GM23338 (cell line): Measurements from ENCODE around the gene FYB2. TPM values are rescaled to one million over a fixed set of nuclear protein-coding genes. Genes with fewer than 3 reads are reported as not detected.

Experiments used
- ATAC-seq: fragments of 200-7000 bp; cut with Tn5 transposase; 3 replicates; pipeline ENCODE4 v1.9.1; 2020
- DNase-seq: peaks from one replicate; pipeline ENCODE4 v3.0.0-alpha.2; 2015; ENCODE audit warnings: low spot score
- H2AFZ ChIP-seq: fragments of 200-600 bp; sonication (generic); 2 replicates; pipeline ENCODE4 v1.8.0; 2016; ENCODE audit warnings: antibody characterized with exemption, mild to moderate bottlenecking, moderate library complexity
- H3F3A ChIP-seq: fragments of 200-600 bp; sonication (generic); replicated peaks from 2 replicates; pipeline ENCODE4 v1.8.0; 2017; ENCODE audit warnings: antibody characterized with exemption, mixed run types, low read depth
- H3K27ac ChIP-seq: fragments of 200-600 bp; sonication (generic); 2 replicates; pipeline ENCODE4 v1.6.1; 2016; ENCODE audit warnings: low read depth
- H3K27me3 ChIP-seq: fragments of 200-600 bp; sonication (generic); 2 replicates; pipeline ENCODE4 v1.8.0; 2016; ENCODE audit warnings: mild to moderate bottlenecking, mixed run types, moderate library complexity; ENCODE audit not compliant: insufficient read depth
- H3K36me3 ChIP-seq: fragments of 200-600 bp; sonication (generic); 2 replicates; pipeline ENCODE4 v1.8.0; 2016; ENCODE audit warnings: mild to moderate bottlenecking; ENCODE audit not compliant: insufficient read depth
- H3K4me1 ChIP-seq: fragments of 200-600 bp; sonication (generic); 2 replicates; pipeline ENCODE4 v1.8.0; 2016; ENCODE audit warnings: mild to moderate bottlenecking, moderate library complexity; ENCODE audit not compliant: insufficient read depth
- H3K4me2 ChIP-seq: fragments of 200-600 bp; sonication (generic); 2 replicates; pipeline ENCODE4 v1.7.1; 2017; ENCODE audit warnings: mixed run types
- H3K4me3 ChIP-seq: fragments of 200-600 bp; sonication (generic); 2 replicates; pipeline ENCODE4 v1.6.1; 2016; ENCODE audit warnings: mixed run types
- H3K79me2 ChIP-seq: fragments of 200-600 bp; sonication (generic); replicated peaks from 2 replicates; pipeline ENCODE4 v1.8.0; 2017; ENCODE audit warnings: mild to moderate bottlenecking; ENCODE audit not compliant: insufficient read depth
- H3K9me2 ChIP-seq: fragments of 200-600 bp; sonication (generic); 2 replicates; pipeline ENCODE4 v1.8.0; 2017; ENCODE audit not compliant: insufficient read depth
- H4K20me1 ChIP-seq: fragments of 200-600 bp; sonication (generic); replicated peaks from 2 replicates; pipeline ENCODE4 v1.8.0; 2017; ENCODE audit warnings: mild to moderate bottlenecking; ENCODE audit not compliant: insufficient read depth
- H3K27ac Mint-ChIP-seq: 2 replicates; pipeline ENCODE4 v1.8.0; 2020; ENCODE audit warnings: inconsistent platforms, mild to moderate bottlenecking, moderate library complexity, mixed read lengths
- H3K27me3 Mint-ChIP-seq: 3 replicates; pipeline ENCODE4 v1.8.0; 2022; ENCODE audit warnings: low read depth, mild to moderate bottlenecking, moderate library complexity, mixed read lengths, inconsistent platforms; ENCODE audit not compliant: insufficient read depth, poor library complexity
- H3K36me3 Mint-ChIP-seq: 3 replicates; pipeline ENCODE4 v1.8.0; 2021; ENCODE audit warnings: low read depth, mild to moderate bottlenecking, inconsistent platforms, moderate library complexity, mixed read lengths
- H3K4me1 Mint-ChIP-seq: 3 replicates; pipeline ENCODE4 v1.8.0; 2020; ENCODE audit warnings: mild to moderate bottlenecking, inconsistent platforms, mixed read lengths
- H3K4me3 Mint-ChIP-seq: 3 replicates; pipeline ENCODE4 v1.8.0; 2021; ENCODE audit warnings: moderate library complexity, mild to moderate bottlenecking, inconsistent platforms, mixed read lengths
- H3K9me3 Mint-ChIP-seq: 3 replicates; pipeline ENCODE4 v1.8.0; 2020; ENCODE audit warnings: moderate library complexity, mild to moderate bottlenecking, inconsistent platforms, mixed read lengths
- JUNB ChIP-seq: IDR thresholded peaks from one replicate; pipeline ENCODE4 v1.6.1; 2016; ENCODE audit warnings: antibody characterized with exemption; ENCODE audit not compliant: unreplicated experiment
- NANOG ChIP-seq: IDR thresholded peaks from 2 replicates; pipeline ENCODE4 v1.6.1; 2016; ENCODE audit warnings: antibody characterized with exemption, borderline replicate concordance
- POLR2AphosphoS5 ChIP-seq: IDR thresholded peaks from 2 replicates; pipeline ENCODE4 v1.6.1; 2016; ENCODE audit warnings: antibody characterized with exemption, low read depth
- ZNF331 ChIP-seq: fragments of 250-450 bp; sonication (Bioruptor Pico); IDR thresholded peaks from 2 replicates; pipeline ENCODE4 v1.5.0; 2020; ENCODE audit warnings: low read depth, mild to moderate bottlenecking, moderate library complexity
- polyA plus RNA-seq: library from polyadenylated mRNA; unstranded; fragments of >200 nt; fragmentation: Nextera tagmentation; extraction: Ambion mirVana; gene quantifications from 2 replicates; pipeline ENCODE4 v1.2.1, GENCODE V29; 2016
- total RNA-seq: library from RNA; depleted of rRNA; stranded (reverse); fragments of >200 nt; shearing (Covaris generic); gene quantifications from 2 replicates; pipeline ENCODE4 v1.2.3, GENCODE V29; 2014
- TF ChIP-seq, protein P1 (sequence below): fragments of 250-450 bp; sonication (Bioruptor Pico); IDR thresholded peaks from 2 replicates; pipeline ENCODE4 v1.5.0; 2020; ENCODE audit warnings: mild to moderate bottlenecking, moderate library complexity
- TF ChIP-seq, protein P2 (sequence below): IDR thresholded peaks from one replicate; pipeline ENCODE4 v1.6.1; 2018; ENCODE audit warnings: antibody characterized with exemption; ENCODE audit not compliant: unreplicated experiment

Gene FYB2
- total and polyA plus RNA-seq, 2 experiments from 2014 or later = 0.39 TPM; not detected in 1

DNA sequence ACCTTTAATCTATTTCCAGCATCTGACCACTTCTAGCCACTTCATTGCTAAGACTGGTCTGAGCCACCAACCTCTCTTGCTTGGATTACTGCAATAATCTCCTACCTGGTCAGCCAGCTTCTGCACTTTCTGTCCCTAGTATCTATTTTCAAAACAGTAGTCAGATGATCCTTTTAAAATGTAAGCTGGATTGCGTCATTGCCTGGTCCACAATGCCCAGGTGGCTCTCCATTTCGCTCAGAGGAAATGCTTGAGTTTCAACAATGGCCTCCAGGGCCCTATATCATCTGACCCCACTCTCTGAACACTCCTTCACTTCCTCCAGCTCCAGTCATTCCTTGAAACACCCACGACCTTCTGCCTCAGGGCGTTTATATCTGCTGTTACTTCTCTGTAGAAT lies 2.3 kb downstream of the FYB2 start (continued):
- TF ChIP-seq, protein P1, sequence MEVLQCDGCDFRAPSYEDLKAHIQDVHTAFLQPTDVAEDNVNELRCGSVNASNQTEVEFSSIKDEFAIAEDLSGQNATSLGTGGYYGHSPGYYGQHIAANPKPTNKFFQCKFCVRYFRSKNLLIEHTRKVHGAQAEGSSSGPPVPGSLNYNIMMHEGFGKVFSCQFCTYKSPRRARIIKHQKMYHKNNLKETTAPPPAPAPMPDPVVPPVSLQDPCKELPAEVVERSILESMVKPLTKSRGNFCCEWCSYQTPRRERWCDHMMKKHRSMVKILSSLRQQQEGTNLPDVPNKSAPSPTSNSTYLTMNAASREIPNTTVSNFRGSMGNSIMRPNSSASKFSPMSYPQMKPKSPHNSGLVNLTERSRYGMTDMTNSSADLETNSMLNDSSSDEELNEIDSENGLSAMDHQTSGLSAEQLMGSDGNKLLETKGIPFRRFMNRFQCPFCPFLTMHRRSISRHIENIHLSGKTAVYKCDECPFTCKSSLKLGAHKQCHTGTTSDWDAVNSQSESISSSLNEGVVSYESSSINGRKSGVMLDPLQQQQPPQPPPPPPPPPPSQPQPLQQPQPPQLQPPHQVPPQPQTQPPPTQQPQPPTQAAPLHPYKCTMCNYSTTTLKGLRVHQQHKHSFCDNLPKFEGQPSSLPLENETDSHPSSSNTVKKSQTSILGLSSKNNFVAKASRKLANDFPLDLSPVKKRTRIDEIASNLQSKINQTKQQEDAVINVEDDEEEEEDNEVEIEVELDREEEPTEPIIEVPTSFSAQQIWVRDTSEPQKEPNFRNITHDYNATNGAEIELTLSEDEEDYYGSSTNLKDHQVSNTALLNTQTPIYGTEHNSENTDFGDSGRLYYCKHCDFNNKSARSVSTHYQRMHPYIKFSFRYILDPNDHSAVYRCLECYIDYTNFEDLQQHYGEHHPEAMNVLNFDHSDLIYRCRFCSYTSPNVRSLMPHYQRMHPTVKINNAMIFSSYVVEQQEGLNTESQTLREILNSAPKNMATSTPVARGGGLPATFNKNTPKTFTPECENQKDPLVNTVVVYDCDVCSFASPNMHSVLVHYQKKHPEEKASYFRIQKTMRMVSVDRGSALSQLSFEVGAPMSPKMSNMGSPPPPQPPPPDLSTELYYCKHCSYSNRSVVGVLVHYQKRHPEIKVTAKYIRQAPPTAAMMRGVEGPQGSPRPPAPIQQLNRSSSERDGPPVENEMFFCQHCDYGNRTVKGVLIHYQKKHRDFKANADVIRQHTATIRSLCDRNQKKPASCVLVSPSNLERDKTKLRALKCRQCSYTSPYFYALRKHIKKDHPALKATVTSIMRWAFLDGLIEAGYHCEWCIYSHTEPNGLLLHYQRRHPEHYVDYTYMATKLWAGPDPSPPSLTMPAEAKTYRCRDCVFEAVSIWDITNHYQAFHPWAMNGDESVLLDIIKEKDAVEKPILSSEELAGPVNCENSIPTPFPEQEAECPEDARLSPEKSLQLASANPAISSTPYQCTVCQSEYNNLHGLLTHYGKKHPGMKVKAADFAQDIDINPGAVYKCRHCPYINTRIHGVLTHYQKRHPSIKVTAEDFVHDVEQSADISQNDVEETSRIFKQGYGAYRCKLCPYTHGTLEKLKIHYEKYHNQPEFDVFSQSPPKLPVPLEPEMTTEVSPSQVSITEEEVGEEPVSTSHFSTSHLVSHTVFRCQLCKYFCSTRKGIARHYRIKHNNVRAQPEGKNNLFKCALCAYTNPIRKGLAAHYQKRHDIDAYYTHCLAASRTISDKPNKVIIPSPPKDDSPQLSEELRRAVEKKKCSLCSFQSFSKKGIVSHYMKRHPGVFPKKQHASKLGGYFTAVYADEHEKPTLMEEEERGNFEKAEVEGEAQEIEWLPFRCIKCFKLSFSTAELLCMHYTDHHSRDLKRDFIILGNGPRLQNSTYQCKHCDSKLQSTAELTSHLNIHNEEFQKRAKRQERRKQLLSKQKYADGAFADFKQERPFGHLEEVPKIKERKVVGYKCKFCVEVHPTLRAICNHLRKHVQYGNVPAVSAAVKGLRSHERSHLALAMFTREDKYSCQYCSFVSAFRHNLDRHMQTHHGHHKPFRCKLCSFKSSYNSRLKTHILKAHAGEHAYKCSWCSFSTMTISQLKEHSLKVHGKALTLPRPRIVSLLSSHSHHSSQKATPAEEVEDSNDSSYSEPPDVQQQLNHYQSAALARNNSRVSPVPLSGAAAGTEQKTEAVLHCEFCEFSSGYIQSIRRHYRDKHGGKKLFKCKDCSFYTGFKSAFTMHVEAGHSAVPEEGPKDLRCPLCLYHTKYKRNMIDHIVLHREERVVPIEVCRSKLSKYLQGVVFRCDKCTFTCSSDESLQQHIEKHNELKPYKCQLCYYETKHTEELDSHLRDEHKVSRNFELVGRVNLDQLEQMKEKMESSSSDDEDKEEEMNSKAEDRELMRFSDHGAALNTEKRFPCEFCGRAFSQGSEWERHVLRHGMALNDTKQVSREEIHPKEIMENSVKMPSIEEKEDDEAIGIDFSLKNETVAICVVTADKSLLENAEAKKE = no peak
- TF ChIP-seq, protein P2, sequence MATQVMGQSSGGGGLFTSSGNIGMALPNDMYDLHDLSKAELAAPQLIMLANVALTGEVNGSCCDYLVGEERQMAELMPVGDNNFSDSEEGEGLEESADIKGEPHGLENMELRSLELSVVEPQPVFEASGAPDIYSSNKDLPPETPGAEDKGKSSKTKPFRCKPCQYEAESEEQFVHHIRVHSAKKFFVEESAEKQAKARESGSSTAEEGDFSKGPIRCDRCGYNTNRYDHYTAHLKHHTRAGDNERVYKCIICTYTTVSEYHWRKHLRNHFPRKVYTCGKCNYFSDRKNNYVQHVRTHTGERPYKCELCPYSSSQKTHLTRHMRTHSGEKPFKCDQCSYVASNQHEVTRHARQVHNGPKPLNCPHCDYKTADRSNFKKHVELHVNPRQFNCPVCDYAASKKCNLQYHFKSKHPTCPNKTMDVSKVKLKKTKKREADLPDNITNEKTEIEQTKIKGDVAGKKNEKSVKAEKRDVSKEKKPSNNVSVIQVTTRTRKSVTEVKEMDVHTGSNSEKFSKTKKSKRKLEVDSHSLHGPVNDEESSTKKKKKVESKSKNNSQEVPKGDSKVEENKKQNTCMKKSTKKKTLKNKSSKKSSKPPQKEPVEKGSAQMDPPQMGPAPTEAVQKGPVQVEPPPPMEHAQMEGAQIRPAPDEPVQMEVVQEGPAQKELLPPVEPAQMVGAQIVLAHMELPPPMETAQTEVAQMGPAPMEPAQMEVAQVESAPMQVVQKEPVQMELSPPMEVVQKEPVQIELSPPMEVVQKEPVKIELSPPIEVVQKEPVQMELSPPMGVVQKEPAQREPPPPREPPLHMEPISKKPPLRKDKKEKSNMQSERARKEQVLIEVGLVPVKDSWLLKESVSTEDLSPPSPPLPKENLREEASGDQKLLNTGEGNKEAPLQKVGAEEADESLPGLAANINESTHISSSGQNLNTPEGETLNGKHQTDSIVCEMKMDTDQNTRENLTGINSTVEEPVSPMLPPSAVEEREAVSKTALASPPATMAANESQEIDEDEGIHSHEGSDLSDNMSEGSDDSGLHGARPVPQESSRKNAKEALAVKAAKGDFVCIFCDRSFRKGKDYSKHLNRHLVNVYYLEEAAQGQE = no peak
- TF ChIP-seq JUNB = no peak
- no peak for TF ChIP-seq POLR2AphosphoS5
- no peak for TF ChIP-seq NANOG

DNA sequence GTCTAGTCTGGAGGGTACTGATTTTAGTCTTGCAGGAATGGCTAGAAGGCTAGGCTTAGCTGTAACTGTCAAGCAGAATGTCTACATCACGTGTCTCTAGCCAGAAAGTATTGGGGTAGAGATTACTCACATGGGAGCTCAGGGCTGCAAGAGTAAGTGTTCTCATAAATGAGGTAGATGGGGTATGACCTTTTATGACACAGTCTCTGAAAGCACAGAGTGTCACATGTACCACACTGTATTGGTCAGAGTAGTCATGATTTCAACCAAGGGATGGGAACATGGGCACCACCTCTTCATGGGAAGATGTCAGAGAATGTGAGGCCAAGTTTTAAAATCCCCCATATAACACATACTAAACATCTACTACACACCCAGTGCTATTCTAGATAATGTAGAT lies 2.9 kb downstream of the FYB2 start:
- no peak for DNase-seq
- Histone ChIP-seq H3K27me3 (no peaks in the 10 kb centered on the region), H3K9me2 (0 out of 2 replicates have a peak, but pooled peaks cover 4% of the 10 kb centered on the region), H3K4me3 (no peak overlapping the region), H3K36me3 (no peaks in the 10 kb centered on the region), H3K27ac (no peak overlapping the region), H2AFZ (no peak overlapping the region), H3K4me2 (no peak overlapping the region), H3F3A (no peaks in the 10 kb centered on the region), H3K79me2 (no peaks in the 10 kb centered on the region), H4K20me1 (no peaks in the 10 kb centered on the region), H3K4me1 (peaks cover 8% of the 10 kb centered on the region; the same call in 1 of the 2 replicates)
- no peaks in the 10 kb centered on the region for H3K36me3 Mint-ChIP-seq
- ATAC-seq = no peak
- H3K9me3 Mint-ChIP-seq = no peaks in the 10 kb centered on the region
- no peak overlapping the region for H3K4me3 Mint-ChIP-seq
- H3K4me1 Mint-ChIP-seq = peaks cover 21% of the 10 kb centered on the region
- peaks cover 6% of the 10 kb centered on the region for H3K27me3 Mint-ChIP-seq
- H3K27ac Mint-ChIP-seq = no peak overlapping the region
- TF ChIP-seq ZNF331 (CRISPR knock-in tag) = no peak
- TF ChIP-seq, protein P1 = no peak
